HepG2 (cell line): Measurements from ENCODE around the gene BTN1A1. TPM values are rescaled to one million over a fixed set of nuclear protein-coding genes. Genes with fewer than 3 reads are reported as not detected.

ENCODE experiments used
- AGO2 ChIP-seq: fragments of 200-400 bp; formaldehyde crosslinking; optimal IDR thresholded peaks from 2 replicates; pipeline ENCODE3; 2017; ENCODE audit warnings: mild to moderate bottlenecking, low read depth, low read length, moderate library complexity
- ARHGAP35 ChIP-seq: sonication (generic); formaldehyde crosslinking; IDR thresholded peaks from 2 replicates; pipeline ENCODE4 v1.9.0; 2022; ENCODE audit warnings: mild to moderate bottlenecking, inconsistent platforms, moderate library complexity, missing genetic modification reagents, borderline replicate concordance
- EZH2 ChIP-seq: conservative IDR thresholded peaks from 2 replicates; pipeline ENCODE4 v1.6.1; 2012; ENCODE audit warnings: mild to moderate bottlenecking, low read depth, low read length, moderate library complexity
- FOSL1 ChIP-seq: sonication (generic); formaldehyde crosslinking; IDR thresholded peaks from 2 replicates; pipeline ENCODE4 v1.9.0; 2021; ENCODE audit warnings: missing genetic modification reagents, borderline replicate concordance
- FOXJ3 ChIP-seq: sonication (generic); formaldehyde crosslinking; IDR thresholded peaks from 2 replicates; pipeline ENCODE4 v1.4.0; 2020; ENCODE audit warnings: missing genetic modification reagents, mild to moderate bottlenecking, borderline replicate concordance
- FOXK1 ChIP-seq: sonication (generic); formaldehyde crosslinking; IDR thresholded peaks from 2 replicates; pipeline ENCODE4 v1.4.0; 2020; ENCODE audit warnings: low read depth, missing genetic modification reagents, borderline replicate concordance
- GATAD1 ChIP-seq: IDR thresholded peaks from 2 replicates; pipeline ENCODE4 v1.6.1; 2016; ENCODE audit warnings: missing genetic modification reagents, missing compliant biosample characterization
- HIVEP1 ChIP-seq: sonication (generic); formaldehyde crosslinking; IDR thresholded peaks from 2 replicates; pipeline ENCODE4 v1.4.0; 2020; ENCODE audit warnings: mild to moderate bottlenecking, missing genetic modification reagents
- HMG20A ChIP-seq: IDR thresholded peaks from 2 replicates; pipeline ENCODE4 v1.6.1; 2016; ENCODE audit warnings: borderline replicate concordance
- HNRNPH1 ChIP-seq: fragments of 200-400 bp; formaldehyde crosslinking; optimal IDR thresholded peaks from 2 replicates; pipeline ENCODE3; 2017; ENCODE audit warnings: mild to moderate bottlenecking, low read depth, low read length
- KMT2B ChIP-seq: IDR thresholded peaks from 2 replicates; pipeline ENCODE4 v1.6.1; 2016; ENCODE audit warnings: missing genetic modification reagents, missing compliant biosample characterization
- LCORL ChIP-seq, 2 experiments: fragments of 450-650 bp in 1 of 2; sonication (generic) in 1 of 2; formaldehyde crosslinking in 1 of 2; IDR thresholded peaks; 2 replicates each; pipeline versions ENCODE4 v1.5.0 to v1.6.1; 2017 to 2020; ENCODE audit warnings: antibody characterized with exemption in 1 of 2, missing genetic modification reagents in 1 of 2
- MAFG ChIP-seq: sonication (generic); formaldehyde crosslinking; IDR thresholded peaks from 2 replicates; pipeline ENCODE4 v1.5.1; 2020; ENCODE audit warnings: mild to moderate bottlenecking, missing genetic modification reagents
- NFYC ChIP-seq: IDR thresholded peaks from 2 replicates; pipeline ENCODE4 v1.6.1; 2016; ENCODE audit warnings: missing genetic modification reagents, missing compliant biosample characterization
- PHB2 ChIP-seq: fragments of 450-650 bp; IDR thresholded peaks from 2 replicates; pipeline ENCODE4 v1.6.1; 2018; ENCODE audit not compliant: partially characterized antibody
- PHF21A ChIP-seq: sonication (generic); formaldehyde crosslinking; IDR thresholded peaks from 2 replicates; pipeline ENCODE4 v1.5.0; 2020; ENCODE audit warnings: mild to moderate bottlenecking, missing genetic modification reagents
- RBM22 ChIP-seq: fragments of 200-400 bp; formaldehyde crosslinking; optimal IDR thresholded peaks from 2 replicates; pipeline ENCODE3; 2017; ENCODE audit warnings: mild to moderate bottlenecking, low read length, moderate library complexity
- RORA ChIP-seq: sonication (generic); formaldehyde crosslinking; IDR thresholded peaks from 2 replicates; pipeline ENCODE4 v1.5.0; 2020; ENCODE audit warnings: mild to moderate bottlenecking, missing genetic modification reagents, moderate library complexity
- SKI ChIP-seq: fragments of 450-650 bp; IDR thresholded peaks from one replicate; pipeline ENCODE4 v1.6.1; 2018; ENCODE audit warnings: mild to moderate bottlenecking; ENCODE audit not compliant: partially characterized antibody
- SSRP1 ChIP-seq: IDR thresholded peaks from 2 replicates; pipeline ENCODE4 v1.6.1; 2016; ENCODE audit warnings: control low read depth
- TARDBP ChIP-seq: sonication (generic); formaldehyde crosslinking; IDR thresholded peaks from 2 replicates; pipeline ENCODE4 v1.8.0; 2022; ENCODE audit warnings: mild to moderate bottlenecking, missing genetic modification reagents
- TMF1 ChIP-seq: sonication (generic); formaldehyde crosslinking; IDR thresholded peaks from 2 replicates; pipeline ENCODE4 v1.8.1; 2022; ENCODE audit warnings: low read depth, missing genetic modification reagents
- ZBTB7B ChIP-seq: sonication (generic); formaldehyde crosslinking; IDR thresholded peaks from 2 replicates; pipeline ENCODE4 v1.4.0; 2020; ENCODE audit warnings: missing genetic modification reagents
- ZNF225 ChIP-seq: sonication (generic); formaldehyde crosslinking; IDR thresholded peaks from 2 replicates; pipeline ENCODE4 v1.4.0; 2020; ENCODE audit warnings: mild to moderate bottlenecking, missing genetic modification reagents
- ZNF577 ChIP-seq: sonication (generic); formaldehyde crosslinking; IDR thresholded peaks from 2 replicates; pipeline ENCODE4 v1.4.0; 2020; ENCODE audit warnings: mild to moderate bottlenecking, low read depth, missing genetic modification reagents, borderline replicate concordance
- ZNF691 ChIP-seq: sonication (generic); formaldehyde crosslinking; IDR thresholded peaks from 2 replicates; pipeline ENCODE4 v1.4.0; 2020; ENCODE audit warnings: missing genetic modification reagents, low read depth, mild to moderate bottlenecking, borderline replicate concordance
- ZNF766 ChIP-seq: sonication (generic); formaldehyde crosslinking; IDR thresholded peaks from 2 replicates; pipeline ENCODE4 v1.5.0; 2020; ENCODE audit warnings: missing genetic modification reagents, borderline replicate concordance
- ZNF772 ChIP-seq: sonication (generic); formaldehyde crosslinking; IDR thresholded peaks from 2 replicates; pipeline ENCODE4 v1.5.0; 2020; ENCODE audit warnings: mild to moderate bottlenecking, missing genetic modification reagents
- ZNF891 ChIP-seq: sonication (generic); formaldehyde crosslinking; IDR thresholded peaks from 2 replicates; pipeline ENCODE4 v1.5.0; 2020; ENCODE audit warnings: mild to moderate bottlenecking, missing genetic modification reagents
- polyA plus RNA-seq, 8 experiments: library from polyadenylated mRNA; depleted of rRNA in 3 of 8; stranded (reverse) in 7 of 8; unstranded in 1 of 8; fragments of >200 nt; fragmentation: Illumina TruSeq in 4 of 8; extraction: Trizol in 4 of 8; gene quantifications; 2 replicates each; pipeline versions ENCODE4 v1.2.1 to v1.2.3, GENCODE V29; 2011 to 2016; ENCODE audit warnings: low read depth in 4 of 8, missing spikeins in 1 of 8, mixed read lengths in 1 of 8; ENCODE audit not compliant: insufficient read depth in 1 of 8
- total RNA-seq, 5 experiments: library from RNA; depleted of rRNA; stranded (reverse); fragments of >200 nt; fragmentation: Illumina TruSeq; extraction: Trizol; gene quantifications; 2 replicates each; pipeline ENCODE4 v1.2.3, GENCODE V29; 2016; ENCODE audit warnings: low read depth in 1 of 5
- TF ChIP-seq, protein P1 (sequence below): IDR thresholded peaks from 2 replicates; pipeline ENCODE4 v1.6.1; 2016

BTN1A1 gene
- total and polyA plus RNA-seq, 2 of the 13 experiments (the other 11 are each of a cell fraction or from before 2014, with no cell fraction given) = 0.04 TPM; not detected in 1

DNA sequence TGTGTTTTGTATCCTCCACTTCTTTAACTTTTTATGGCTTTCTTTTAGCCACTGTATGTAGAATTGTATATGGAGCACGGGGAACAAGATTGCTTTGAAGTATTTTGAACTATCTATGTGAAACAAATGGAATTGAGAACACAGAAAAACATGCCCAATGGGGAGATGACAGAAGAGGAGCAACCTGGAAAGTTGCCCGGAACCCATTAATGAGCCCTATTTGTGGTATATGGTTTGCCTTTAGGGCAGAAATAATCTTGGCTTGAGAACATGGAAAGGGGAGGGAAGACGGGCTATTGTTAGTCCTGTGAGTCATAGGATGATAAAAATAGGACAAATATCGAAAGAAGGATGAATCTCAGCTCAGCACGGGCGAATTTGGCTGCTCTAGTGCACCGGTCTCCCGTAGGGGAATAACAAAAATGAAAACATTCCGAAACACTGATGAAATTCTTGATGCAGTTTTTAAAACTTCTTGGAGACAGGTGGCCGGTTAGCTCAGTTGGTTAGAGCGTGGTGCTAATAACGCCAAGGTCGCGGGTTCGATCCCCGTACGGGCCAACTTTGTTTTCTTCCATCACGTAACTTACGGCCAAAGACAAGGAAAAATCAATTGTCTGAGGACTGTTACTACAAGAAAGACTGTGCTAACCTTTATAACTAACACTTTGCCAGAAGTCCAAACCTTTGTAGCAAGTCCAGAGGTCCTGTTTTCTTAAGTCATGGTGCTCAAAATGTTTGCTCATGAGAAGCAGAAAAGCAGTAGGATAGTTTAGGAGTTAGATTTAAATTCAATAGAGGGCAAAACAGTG lies 53.7 kb downstream of the BTN1A1 start (continued):
- 0 out of 2 replicates have a peak, but pooled peaks have one; percentile 31 for TF ChIP-seq FOXJ3 (CRISPR knock-in tag)
- no peak for TF ChIP-seq HNRNPH1
- TF ChIP-seq ZNF891 = no peak
- no peak for TF ChIP-seq PHB2
- no peak for TF ChIP-seq ZBTB7B (CRISPR knock-in tag)
- TF ChIP-seq AGO2 = no peak
- TF ChIP-seq ZNF691 (CRISPR knock-in tag) = no peak
- no peak for TF ChIP-seq SKI
- peak; percentile 37; the same call in 1 of the 2 replicates for TF ChIP-seq PHF21A
- TF ChIP-seq FOXK1 (CRISPR knock-in tag) = peak; percentile 75; the same call in 1 of the 2 replicates
- no peak for TF ChIP-seq ZNF577 (CRISPR knock-in tag)
- no peak for TF ChIP-seq HIVEP1 (CRISPR knock-in tag)
- TF ChIP-seq HMG20A = no peak
- TF ChIP-seq ZNF225 (CRISPR knock-in tag) = no peak
- no peak for TF ChIP-seq EZH2
- peak; percentile 37 for TF ChIP-seq GATAD1
- peak; percentile 27; the same call in 1 of the 2 replicates for TF ChIP-seq ZNF766 (CRISPR knock-in tag)
- TF ChIP-seq RBM22 = peak; percentile 97
- no peak for TF ChIP-seq ARHGAP35 (CRISPR knock-in tag)
- TF ChIP-seq RORA = 0 out of 2 replicates have a peak, but pooled peaks have one; percentile 31
- peak; percentile 67; the same call in 1 of the 2 replicates for TF ChIP-seq TARDBP (CRISPR knock-in tag)
- TF ChIP-seq LCORL (IDR thresholded peaks at IDR 0.05) = no peak
- no peak for TF ChIP-seq LCORL (CRISPR knock-in tag; IDR thresholded peaks at IDR 0.05)
- no peak for TF ChIP-seq MAFG
- TF ChIP-seq, protein P1, sequence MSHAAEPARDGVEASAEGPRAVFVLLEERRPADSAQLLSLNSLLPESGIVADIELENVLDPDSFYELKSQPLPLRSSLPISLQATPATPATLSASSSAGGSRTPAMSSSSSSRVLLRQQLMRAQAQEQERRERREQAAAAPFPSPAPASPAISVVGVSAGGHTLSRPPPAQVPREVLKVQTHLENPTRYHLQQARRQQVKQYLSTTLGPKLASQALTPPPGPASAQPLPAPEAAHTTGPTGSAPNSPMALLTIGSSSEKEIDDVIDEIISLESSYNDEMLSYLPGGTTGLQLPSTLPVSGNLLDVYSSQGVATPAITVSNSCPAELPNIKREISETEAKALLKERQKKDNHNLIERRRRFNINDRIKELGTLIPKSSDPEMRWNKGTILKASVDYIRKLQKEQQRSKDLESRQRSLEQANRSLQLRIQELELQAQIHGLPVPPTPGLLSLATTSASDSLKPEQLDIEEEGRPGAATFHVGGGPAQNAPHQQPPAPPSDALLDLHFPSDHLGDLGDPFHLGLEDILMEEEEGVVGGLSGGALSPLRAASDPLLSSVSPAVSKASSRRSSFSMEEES (CRISPR knock-in tag) = 0 out of 2 replicates have a peak, but pooled peaks have one; percentile 53
- peak; percentile 38; the same call in 1 of the 2 replicates for TF ChIP-seq KMT2B
- no peak for TF ChIP-seq TMF1 (CRISPR knock-in tag)
- TF ChIP-seq SSRP1 (CRISPR knock-in tag) = peak; percentile 98
- no peak for TF ChIP-seq ZNF772 (CRISPR knock-in tag)
- 0 out of 2 replicates have a peak, but pooled peaks have one; percentile 1 for TF ChIP-seq NFYC (CRISPR knock-in tag)
- TF ChIP-seq FOSL1 (CRISPR knock-in tag) = no peak; the same call in 1 of the 2 replicates
